Ovary (tissue), 3 donors: Measurements from ENCODE around the gene SF3B1.

Experiments
- CTCF ChIP-seq, 3 donors: fragments of 450-650 bp in 2 of 3; fragments of 200-600 bp in 1 of 3; IDR thresholded peaks; one replicate each; pipeline versions ENCODE4 v1.5.1 to v1.8.0; 2016 to 2022; ENCODE audit warnings: antibody characterized with exemption in 3 of 3, mild to moderate bottlenecking in 1 of 3
- EP300 ChIP-seq: sonication (generic); formaldehyde crosslinking; IDR thresholded peaks from one replicate; pipeline ENCODE4 v1.6.1; 2017; ENCODE audit warnings: antibody characterized with exemption
- POLR2A ChIP-seq: fragments of 450-650 bp; IDR thresholded peaks from one replicate; pipeline ENCODE4 v1.6.1; 2017; ENCODE audit warnings: antibody characterized with exemption, mild to moderate bottlenecking, moderate library complexity
- donor health status: DM: no; HTN: no; CAD: no.

GRCh38 chr2:197359859-197360258 is 75.0 kb downstream of the SF3B1 start:
- TF ChIP-seq POLR2A: no peak
- no peak for TF ChIP-seq CTCF (IDR thresholded peaks at IDR 0.05)
- TF ChIP-seq EP300: no peak
